Activated T-cell treated with anti-CD3 and anti-CD28 coated beads, Interleukin-2, amount 50 U/mL, for 1 hour (primary cell): ENCODE data around the gene GPR34.
"Not testable (repeated sequence)": the region's sequence is repeated elsewhere in the genome, so short reads cannot be mapped to it uniquely, and the experiment has no call there.

Experiments used
- DNase-seq: peaks from one replicate; pipeline ENCODE4 v3.0.0-alpha.2; 2020

Gene GPR34

DNA sequence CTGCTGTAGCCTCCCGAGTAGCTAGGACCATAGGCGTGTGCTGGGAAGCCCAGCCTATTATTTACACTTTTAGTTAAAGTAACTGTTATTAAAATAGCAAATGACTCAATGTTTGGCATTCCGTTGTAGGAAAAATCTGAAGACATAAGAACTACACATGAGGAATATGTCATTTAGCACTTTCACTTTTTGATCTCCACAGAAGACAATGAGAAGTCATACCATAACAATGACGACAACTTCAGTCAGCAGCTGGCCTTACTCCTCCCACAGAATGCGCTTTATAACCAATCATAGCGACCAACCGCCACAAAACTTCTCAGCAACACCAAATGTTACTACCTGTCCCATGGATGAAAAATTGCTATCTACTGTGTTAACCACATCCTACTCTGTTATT, 6.7 kb downstream of the GPR34 start:
- DNase-seq = no peak

DNA sequence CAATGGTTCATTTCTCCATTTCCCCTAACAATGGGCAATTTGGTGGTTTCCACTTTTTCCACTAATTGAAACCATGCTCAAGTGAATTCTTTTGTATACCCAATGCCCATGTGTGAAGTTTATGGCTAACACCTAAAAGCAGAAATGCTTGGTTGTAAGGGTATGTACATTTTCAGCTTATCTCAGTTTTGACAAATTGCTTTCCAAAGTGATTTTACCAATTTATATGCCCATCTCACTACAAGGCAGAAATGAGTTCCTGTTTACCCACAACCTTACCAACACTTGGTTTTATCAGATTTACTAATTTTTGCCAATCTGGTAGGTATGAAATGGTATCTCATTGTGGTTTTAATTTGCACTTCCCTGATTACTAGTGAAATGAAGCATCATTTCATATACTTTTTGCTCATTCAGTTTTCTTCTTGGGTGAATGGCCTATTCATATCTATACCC, 14.8 kb downstream of the GPR34 start:
- no peak for DNase-seq

DNA sequence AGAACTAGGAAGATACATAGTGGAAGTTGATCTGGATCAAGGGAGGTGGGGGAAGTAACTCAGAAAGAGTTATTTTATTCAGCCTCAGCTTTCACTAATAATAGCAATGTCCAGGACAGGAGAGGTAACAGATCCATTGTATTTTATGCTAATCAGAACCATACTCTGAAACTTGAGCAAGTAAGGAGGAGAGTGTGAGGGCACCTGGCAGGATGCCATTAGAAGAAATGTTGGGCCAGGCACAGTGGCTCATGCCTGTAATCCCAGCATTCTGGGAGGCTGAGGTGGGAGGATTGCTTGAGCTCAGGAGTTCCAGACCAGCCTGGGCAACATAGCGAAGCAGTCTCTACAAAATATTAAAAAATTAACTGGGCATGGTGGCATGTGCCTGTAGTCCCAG, 16.3 kb downstream of the GPR34 start:
- DNase-seq = no peak

DNA sequence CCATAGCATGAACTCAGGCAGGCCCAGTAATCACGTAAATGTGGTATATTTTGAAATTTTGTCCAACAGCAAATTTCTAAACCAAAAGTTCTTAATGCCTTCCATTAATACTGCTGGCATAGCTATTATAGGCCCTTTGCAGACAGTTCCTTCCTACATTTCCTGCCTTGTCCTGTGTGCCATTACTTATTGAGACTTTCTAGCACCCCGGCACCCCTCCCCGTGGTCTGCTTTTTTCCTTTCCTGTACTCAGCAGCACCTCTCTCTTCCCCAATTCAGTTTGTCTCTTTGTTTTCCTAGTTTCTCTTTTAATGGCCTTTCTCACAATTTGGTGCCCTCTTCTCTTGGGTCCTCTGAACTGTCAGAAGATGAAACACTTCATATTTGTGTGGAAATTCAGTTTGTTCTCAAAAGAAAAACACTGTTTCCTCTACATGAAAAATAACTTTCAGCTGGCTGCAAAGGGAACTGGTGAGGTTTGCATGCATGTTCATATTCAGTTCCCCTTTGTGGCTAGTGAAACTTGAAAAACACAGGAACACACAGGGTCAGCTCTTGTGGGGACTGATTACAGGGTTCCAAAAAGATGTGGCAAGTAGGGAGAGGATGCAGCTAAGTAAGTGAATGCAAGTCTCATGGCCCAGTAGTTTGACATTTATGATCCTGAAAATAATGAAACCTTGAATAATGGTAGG, 17.1 kb downstream of the GPR34 start:
- no peak for DNase-seq

DNA sequence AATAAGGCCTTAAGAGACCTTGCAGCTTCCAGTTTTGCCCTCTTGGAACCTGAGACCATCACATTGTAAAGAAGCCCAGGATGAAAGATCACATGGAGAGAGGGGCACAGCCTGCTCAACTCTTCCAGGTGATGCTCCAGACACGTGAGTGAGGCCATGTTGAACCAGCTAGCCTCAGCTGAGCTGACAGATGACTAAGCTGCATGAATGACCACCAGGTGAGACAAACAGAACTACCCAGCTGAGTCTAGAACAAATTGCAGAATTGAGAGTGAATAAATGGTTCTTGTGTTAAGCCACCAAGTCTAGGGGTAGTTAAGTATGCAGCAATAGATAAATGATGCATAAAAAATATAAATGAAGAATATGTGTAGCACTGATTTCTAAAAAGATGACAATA, 18.4 kb downstream of the GPR34 start:
- no peak for DNase-seq

DNA sequence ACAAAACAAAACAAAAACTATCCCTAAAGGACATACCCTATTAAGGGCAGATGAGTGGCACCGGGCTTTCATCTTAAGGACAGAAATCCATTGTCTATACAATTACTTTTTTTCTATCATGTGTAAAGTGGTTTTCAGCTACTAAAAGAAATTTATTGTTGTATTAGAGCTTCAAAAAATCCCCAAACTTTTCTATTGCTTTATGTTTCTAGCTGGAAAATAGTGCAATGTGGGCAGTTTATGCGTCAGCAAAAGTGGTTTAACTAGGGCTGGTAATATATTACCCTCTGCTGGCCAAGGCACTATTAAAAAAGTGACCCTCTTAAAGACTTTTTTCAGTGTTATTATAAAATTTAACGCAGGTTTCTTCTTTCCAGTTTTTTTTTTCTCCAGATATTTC, 19.7 kb downstream of the GPR34 start:
- DNase-seq = no peak

DNA sequence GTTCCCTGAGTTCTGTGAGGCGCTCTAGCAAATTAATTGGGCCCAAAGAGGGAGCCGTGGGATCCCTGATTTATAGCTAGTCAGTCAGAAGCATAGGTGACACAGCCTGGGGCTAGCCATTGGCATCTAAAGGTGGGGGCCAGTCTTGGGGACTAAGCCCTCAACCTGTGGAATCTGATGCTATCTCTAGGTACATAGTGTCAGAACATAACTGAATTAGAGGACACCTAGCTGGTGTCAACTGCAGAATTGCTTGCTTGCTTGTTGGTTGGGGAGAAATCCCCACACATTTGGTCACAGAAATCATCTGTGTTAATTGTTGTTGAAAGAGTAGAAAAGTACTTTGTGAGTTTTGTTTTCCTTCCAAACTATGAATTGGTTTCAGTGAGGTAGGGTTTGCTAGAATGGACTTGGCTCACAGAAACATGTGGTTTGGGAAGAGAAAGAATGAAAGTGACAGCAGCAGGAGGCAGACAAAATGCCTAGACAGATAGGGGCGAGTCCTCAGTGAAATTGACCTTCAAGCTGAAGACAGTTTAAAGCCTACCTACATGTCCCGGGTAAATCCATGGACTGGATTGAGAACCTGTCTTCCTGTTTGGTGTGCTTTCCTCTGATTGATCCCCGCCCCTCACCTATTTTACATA, 22.4 kb downstream of the GPR34 start:
- no peak for DNase-seq

DNA sequence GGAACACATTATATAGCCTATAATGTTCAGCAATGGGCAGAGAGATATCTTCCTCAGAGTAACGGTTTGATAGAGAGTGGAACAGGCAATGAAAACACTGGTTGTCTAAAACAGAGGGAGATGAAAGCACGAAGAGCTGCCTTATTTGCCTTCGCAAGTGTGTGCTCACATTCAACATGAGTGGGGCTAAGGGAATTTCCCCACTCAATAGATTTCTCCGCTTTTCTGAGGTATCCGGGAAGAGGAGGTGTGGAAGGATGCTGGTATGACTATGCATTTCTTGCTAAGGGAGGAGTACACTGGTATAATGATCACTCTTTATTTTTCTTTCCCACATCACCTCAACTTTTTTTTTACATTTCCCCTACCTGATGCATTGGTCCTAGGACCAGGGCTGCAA, 27.4 kb downstream of the GPR34 start:
- no peak for DNase-seq

DNA sequence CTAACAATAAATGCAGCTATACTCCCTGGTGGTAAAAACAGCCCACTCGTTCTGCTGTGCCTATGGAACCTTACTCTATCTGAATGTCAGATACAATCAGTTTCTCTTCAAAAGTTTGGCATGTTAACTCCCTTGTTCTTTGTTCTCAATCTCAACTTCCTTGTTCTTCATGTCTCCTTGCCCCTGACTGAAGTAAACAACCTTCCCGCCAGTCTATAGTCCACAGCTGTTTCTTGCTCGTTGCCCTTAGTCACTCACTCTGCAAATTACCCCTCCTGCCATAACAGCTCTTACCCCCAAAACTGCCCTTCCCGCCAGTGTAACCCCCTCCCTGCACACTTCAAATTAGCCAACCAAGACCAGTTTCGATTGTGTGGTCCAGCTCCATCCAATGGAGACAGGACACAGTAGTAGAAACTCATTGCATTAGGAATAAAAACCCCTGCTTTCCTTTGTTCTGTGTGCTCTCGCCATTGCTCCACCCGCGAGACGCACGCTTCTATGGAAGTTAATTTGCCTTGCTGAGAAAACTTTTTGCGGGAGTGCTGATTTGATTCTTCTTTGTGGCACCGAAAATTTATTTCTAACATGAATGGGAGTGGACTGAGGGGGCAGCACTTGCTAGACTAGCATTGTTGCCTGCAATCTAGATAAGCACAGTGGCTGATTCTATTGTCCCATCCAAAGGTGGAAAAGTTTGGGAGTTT, 28.1 kb downstream of the GPR34 start:
- DNase-seq = no peak

DNA sequence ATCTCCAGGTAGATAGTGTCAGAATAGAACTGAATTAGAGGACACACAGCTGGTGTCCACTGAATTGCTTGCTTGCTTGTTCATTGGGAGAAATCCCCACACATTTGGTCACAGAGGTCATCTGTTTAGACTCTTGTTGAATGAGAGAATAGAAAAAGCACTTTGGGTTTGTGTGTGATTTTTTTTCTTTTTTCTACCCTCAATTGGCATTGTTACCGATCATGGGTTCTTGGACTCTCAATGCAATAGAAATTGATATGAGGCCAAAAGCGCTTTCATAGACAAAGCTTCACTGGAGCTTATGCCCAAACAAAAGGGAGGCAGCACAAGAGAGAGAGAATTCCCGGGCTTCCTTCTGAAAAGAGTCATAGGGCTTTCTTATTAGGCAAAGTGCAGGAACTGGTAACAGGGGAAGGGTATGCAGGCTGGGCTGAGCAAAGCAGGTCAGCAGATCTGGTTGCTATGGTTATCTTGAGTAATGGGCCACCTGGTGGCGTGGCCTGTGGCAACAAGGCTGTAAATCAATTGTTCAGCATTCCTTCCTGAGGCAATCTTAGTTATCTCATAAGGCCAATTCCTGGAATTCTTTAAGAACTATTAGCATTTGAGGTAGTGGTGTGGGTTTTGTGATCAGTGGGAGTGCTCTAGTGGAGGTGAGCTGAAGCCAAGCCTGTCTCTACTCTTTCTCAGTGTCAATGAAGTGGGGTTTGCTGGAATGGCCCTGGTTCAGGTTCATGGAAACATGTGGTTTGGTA, 29.9 kb downstream of the GPR34 start:
- DNase-seq = no peak

DNA sequence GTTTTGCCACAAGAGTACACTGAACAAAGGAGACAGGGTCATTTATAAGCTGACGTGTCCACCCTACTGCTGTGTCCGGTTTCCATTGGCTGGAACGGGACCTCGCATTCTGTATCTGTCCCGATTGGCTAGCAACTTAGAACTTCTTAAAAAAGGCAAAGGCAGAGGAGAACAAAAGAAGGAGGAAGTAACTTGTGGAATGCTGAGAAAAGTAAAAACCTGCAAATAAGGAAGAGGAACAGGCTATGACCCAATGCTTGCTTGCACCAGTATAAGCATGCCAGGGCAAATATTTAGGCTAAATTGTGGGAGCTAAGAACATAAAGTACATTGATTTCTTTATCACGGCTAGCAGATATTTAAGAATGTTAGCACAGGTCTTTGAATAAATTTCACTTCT, 30.8 kb downstream of the GPR34 start:
- DNase-seq = not testable (repeated sequence)

DNA sequence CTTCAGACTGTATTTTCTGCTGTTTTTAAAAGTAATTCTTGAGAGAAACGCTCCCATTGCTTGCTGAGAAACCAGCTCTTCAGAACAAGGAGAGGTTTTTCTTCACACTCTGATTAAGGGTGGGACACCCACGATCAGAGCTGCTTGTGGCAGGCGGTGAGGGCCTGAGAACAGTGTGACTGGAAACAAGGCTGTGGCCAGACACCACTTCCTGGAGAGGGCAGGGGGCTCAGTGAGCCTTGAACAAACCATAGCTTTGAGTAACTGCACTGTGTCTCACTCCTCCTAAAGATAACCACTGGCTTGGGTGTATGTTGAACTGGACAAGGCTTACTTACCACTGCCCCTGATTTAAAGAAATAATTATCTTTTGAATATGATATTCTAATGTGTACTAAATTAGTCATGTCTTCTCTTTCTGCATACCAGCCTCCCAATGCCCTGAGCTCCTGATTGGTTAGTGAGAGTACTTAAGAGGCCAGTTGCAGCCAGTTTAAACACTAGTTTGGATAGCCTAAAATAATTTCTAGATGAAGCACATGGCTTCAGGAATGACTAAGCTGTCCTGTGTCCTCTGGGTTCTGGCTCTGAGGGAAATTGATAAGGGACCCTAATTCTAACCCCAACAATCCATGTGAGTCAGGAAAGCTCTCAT, 31.5 kb downstream of the GPR34 start:
- peak; percentile 28 for DNase-seq

DNA sequence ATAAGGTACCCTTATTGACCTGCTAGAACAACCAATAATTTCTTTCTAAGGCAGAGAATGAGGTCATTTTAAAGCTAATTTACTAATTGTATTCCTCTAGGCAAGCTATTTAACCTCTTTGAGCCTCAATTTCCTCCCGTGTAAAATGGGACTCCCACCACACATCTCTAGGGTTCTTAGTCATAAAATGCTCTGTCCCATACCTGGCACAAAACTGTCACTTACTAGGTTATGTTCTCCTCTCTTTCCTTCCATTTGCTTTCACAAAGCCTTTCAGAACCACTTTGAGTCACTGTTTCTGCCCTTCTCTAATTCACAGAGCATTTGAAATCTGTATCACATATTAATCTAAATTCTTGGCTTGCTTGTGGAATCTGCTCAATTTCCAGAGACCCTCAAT, 32.8 kb downstream of the GPR34 start:
- no peak for DNase-seq

DNA sequence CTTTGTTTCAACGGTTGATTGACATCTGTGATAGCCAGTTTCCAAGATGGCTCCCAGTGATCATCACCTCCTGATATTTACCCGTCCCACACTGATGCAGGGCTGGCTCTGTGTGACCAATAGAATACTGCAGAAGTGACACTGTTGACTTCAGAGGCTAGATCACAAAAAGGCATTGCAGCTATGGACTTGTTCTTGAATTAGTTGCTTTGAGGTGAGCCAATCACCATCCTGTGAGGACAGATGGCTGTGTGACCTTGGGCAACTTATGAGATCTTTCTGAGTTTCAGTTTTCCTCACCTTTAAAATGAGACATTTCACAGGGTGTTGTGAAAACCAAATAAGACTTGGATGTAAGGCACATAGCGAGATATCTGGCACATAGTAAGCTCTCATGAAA, 33.4 kb downstream of the GPR34 start:
- DNase-seq = no peak

DNA sequence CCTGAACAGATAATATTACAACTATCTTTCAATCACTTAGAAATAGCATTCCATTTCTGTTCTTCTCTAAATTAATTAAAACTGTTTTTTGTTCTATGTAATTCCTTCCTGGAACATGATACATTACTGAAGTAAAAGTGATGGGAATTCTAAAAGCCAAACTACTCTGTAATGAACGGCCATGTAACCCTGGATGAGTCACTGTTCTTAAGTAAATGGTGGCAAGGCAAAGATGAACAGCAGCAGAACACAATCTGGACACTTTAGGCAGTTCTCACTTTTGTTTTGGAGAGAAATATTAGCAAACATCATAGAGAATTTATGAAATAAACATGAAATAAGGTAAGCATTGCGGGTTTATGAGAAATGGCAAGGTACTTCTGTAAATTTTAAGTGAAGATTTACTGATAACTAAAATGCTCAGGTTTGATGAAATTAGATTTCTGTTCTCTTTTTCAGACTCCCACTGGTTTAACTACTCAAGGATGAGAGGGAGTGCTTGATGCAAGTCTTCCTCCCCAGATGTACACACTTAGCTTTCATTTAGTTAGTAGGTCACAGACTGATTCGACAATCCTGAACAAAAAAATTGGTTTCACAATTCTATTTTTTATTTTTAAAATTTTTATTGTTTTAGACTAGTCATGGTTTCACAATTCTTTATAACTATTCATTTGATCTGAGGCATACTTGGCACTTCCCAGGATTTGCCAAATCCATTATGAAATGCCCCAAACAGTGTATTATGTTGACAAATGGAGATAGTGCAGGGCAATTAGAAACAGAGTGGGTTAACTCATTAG, 34.2 kb downstream of the GPR34 start:
- DNase-seq = no peak

DNA sequence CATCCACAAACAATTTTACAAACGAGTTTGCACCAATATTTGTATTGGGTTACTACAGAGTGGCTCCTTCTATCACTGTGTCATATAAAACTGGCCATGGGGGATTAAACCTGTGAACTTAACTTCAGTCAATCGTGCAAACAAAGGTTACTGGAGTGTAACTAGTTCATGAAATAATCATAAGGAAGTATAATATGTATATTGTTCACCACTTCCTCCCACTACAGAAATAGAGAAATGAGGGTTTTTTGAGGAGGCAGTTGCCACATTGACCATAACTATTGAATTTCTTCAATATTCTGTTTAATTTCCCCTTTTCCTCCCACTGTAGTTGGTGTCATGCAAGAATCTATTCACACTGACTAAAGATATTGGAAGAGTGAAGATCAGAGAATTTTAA, 35.1 kb downstream of the GPR34 start, which contains the start of gene GPR82:
TSS of gene GPR82 (plus strand) at position 356 of the 400 bp plus-strand sequence. CDS start 2,846 bp downstream, outside the sequence.
- no peak for DNase-seq

DNA sequence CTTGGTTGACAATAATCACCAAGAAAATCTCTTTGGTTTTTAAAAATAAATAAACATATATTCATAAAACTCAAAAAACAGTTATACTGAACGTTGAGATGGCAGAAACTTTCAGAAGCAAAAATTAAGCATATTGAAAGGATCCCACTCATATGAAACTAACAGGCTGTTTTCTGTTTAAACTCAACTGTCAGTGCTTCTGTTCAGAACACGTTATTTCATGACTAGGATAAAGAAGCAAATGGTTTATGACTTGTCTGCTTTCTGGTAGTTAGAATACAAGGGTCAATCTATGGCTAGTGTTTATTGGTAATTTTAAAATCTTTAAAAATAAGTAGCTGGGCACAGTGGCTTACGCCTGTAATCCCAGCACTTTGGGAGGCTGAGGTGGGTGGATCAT, 39.4 kb downstream of the GPR34 start:
- no peak for DNase-seq

DNA sequence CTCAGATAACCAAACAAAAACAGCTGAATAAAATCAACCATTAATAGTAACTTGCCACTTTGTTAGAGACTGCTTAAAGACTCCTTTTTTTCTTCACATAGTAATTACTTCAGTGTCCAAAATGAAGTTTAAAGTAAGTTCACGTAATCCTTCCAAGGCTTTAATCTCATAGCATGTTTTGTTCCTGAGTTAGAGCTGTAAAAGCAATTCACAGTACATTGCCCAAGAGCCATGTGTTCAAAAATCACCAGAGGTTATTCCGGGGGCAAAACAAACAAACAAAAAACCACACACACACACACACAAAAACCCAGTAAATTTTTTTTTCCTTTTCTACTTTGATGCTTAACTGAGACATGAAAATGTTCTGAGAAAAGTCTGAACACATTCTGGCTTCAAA, 41.3 kb downstream of the GPR34 start:
- DNase-seq = no peak

DNA sequence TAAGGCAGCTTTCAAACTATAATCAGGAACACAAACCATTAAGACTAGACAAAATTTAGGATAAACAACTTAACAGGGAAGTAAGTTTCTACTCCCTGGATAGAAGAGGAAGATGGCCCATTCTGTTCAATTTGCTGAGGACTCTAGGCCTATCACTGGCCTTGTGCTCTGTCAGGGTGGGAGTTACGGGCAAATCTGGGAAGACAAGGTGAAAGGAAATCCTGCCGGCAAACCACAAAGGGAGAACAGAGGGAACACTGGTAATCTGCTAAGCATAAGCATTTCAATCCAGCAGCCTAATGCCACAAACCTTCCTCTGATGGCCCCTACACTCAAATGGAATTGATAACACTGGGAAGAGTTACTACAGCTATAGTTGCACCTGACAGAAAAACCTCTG, 43.5 kb downstream of the GPR34 start:
- DNase-seq = no peak

DNA sequence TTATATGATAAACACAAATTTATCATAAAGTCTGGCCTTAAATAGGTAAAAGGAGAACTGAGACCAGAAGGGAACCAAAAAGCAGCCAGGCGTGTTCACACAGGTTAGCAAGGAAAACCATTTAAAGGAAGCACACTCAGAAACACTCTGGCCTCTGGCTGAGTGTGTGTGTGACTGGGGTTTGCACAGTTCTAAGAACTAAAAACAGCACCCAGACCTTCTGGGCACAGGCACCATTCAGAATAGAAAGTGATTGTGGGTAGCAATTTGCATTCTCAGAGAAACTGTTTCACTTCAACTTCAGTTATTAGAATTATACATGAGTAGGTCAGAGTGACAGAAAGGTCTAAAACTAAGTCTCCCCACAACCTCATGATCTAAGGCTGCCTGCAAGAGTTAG, 45.2 kb downstream of the GPR34 start:
- no peak for DNase-seq

DNA sequence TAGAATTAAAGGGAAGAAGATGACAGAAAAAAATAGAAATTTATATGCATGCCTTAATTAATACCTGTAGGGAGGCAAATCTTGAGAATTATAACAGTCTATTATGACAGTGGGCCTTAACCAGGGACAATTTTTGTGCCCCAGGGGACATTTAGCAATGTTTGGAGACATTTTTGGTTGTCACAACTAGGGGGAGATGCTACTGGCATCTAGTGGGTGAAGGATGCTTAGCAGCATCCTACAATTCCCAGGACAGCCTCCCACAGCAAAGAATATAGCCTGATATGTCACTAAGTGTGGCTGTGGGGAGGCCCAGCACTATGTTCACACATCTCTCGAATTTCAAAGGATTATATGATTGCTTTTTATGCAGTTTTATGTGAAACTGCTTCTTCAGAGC, 45.8 kb downstream of the GPR34 start:
- DNase-seq = no peak

DNA sequence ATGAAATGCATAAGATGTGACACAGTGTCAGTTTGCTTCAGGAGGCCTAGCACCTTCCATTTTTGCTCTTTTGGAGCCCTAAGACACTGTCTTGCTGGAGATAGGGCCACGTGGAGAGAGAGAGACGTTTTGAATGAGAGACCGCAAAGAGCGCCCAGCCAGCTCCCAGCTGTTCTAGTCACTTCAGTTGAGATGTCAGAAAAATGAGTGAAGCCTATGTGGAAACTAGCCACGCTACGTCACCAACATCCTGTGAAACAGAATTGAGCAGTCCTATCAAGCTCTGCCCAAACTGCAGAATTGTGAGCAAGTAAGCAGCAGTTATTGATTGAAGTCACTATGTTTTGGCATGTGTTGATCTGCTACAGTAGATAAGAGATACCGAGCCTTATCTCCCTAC, 48.3 kb downstream of the GPR34 start:
- no peak for DNase-seq
